Tibial nerve (tissue), 4 donors: Measurements from ENCODE around the gene COMMD6. TPM values are rescaled to one million over a fixed set of nuclear protein-coding genes. Genes with fewer than 3 reads are reported as not detected.
A peak's percentile ranks its signal among the peaks of the same experiment; 100 is the strongest.

ENCODE experiments used
- DNase-seq, 2 donors: peaks; one replicate each; pipeline ENCODE4 v3.0.0-alpha.2; 2019; ENCODE audit warnings: low spot score in 2 of 2
- H3K27ac ChIP-seq, 4 donors: fragments of 200-600 bp; sonication (generic) in 3 of 4; one replicate each; pipeline ENCODE4 v1.5.1; 2017 to 2019; ENCODE audit warnings: mild to moderate bottlenecking in 1 of 4
- H3K27me3 ChIP-seq, 2 donors: fragments of 200-600 bp; sonication (generic) in 1 of 2; one replicate each; pipeline versions ENCODE4 v1.5.1 to v1.6.0; 2017 to 2019
- H3K36me3 ChIP-seq, 3 donors: fragments of 200-600 bp; sonication (generic); one replicate each; pipeline ENCODE4 v1.5.1; 2018 to 2019
- H3K4me1 ChIP-seq, 4 donors: fragments of 200-600 bp; sonication (generic) in 3 of 4; one replicate each; pipeline ENCODE4 v1.5.1; 2017 to 2019
- H3K4me3 ChIP-seq, 4 donors: fragments of 200-600 bp; sonication (generic) in 3 of 4; one replicate each; pipeline ENCODE4 v1.5.1; 2017 to 2019; ENCODE audit warnings: mild to moderate bottlenecking in 1 of 4, moderate library complexity in 1 of 4
- H3K9me3 ChIP-seq, 4 donors: fragments of 200-600 bp; sonication (generic) in 3 of 4; one replicate each; pipeline ENCODE4 v1.5.1; 2017 to 2019
- CTCF ChIP-seq, 5 experiments: fragments of 200-600 bp in 3 of 5; fragments of 450-650 bp in 2 of 5; sonication (generic) in 3 of 5; IDR thresholded peaks; one replicate each; pipeline ENCODE4 v1.5.1; 2016 to 2019; ENCODE audit warnings: antibody characterized with exemption in 5 of 5, mild to moderate bottlenecking in 3 of 5, moderate library complexity in 2 of 5
- EP300 ChIP-seq, 2 donors: sonication (generic); formaldehyde crosslinking; IDR thresholded peaks; one replicate each; pipeline ENCODE4 v1.6.1; 2017; ENCODE audit warnings: antibody characterized with exemption in 2 of 2, mild to moderate bottlenecking in 1 of 2
- POLR2A ChIP-seq, 2 donors: fragments of 450-650 bp; IDR thresholded peaks; one replicate each; pipeline ENCODE4 v1.6.1; 2017; ENCODE audit warnings: antibody characterized with exemption in 2 of 2, mild to moderate bottlenecking in 2 of 2, moderate library complexity in 2 of 2
- WGBS, 2 donors: methylation state at CpG; one replicate each; pipeline ENCODE4 v1.1.5; 2018; 5-methylcytosine and 5-hydroxymethylcytosine counted together
- total RNA-seq, 4 donors: library from RNA; depleted of rRNA; stranded (reverse); fragments of >200 nt; gene quantifications; one replicate each; pipeline ENCODE4 v1.1.0, GENCODE V29; 2016

COMMD6 gene
- total RNA-seq, 4 donors from 2014 or later = 58.6 to 141 (median 83.5) TPM

GRCh38 chr13:75555836-75556235, 18.2 kb upstream of the COMMD6 start:
- H3K27ac ChIP-seq = no peak overlapping the region
- H3K4me3 ChIP-seq = no peak overlapping the region
- H3K36me3 ChIP-seq = peaks cover 0 to 22% (median 0%) of the 10 kb centered on the region in 3 donors
- no peak for DNase-seq
- TF ChIP-seq EP300 (IDR thresholded peaks at IDR 0.05) (no peak), POLR2A (IDR thresholded peaks at IDR 0.05) (no peak), CTCF (IDR thresholded peaks at IDR 0.05) (no peak)
- H3K9me3 ChIP-seq = no peaks in the 10 kb centered on the region
- H3K4me1 ChIP-seq = peaks cover 0 to 14% (median 3%) of the 10 kb centered on the region in 4 donors
- H3K27me3 ChIP-seq = no peaks in the 10 kb centered on the region
- WGBS, 2 donors = 70 to 72% methylated on average over 1 of the region's 1 CpG

- H3K27me3 ChIP-seq = no peaks in the 10 kb centered on the region
- no peak overlapping the region for H3K27ac ChIP-seq
- no peaks in the 10 kb centered on the region for H3K9me3 ChIP-seq
- H3K4me1 ChIP-seq = peaks cover 0 to 21% (median 5%) of the 10 kb centered on the region in 4 donors
- DNase-seq = no peak
- H3K36me3 ChIP-seq = peaks cover 0 to 22% (median 0%) of the 10 kb centered on the region in 3 donors
- TF ChIP-seq EP300 (IDR thresholded peaks at IDR 0.05) (no peak), POLR2A (IDR thresholded peaks at IDR 0.05) (no peak), CTCF (IDR thresholded peaks at IDR 0.05) (no peak)
- no peak overlapping the region for H3K4me3 ChIP-seq
- 94 to 98% methylated on average over 3 of the region's 3 CpGs for WGBS, 2 donors
Measured at GRCh38 chr13:75554981-75555380, 17.3 kb upstream of the COMMD6 start.

GRCh38 chr13:75554464-75554863, 16.8 kb upstream of the COMMD6 start:
- Histone ChIP-seq H3K9me3 (no peaks in the 10 kb centered on the region), H3K36me3 (peaks cover 0 to 22% (median 0%) of the 10 kb centered on the region in 3 donors), H3K27ac (no peak overlapping the region), H3K4me3 (no peak overlapping the region), H3K4me1 (peaks cover 0 to 21% (median 5%) of the 10 kb centered on the region in 4 donors), H3K27me3 (no peaks in the 10 kb centered on the region)
- WGBS, 2 donors = 95 to 100% methylated on average over 1 of the region's 1 CpG
- TF ChIP-seq CTCF (IDR thresholded peaks at IDR 0.05) (no peak), EP300 (IDR thresholded peaks at IDR 0.05) (no peak), POLR2A (IDR thresholded peaks at IDR 0.05) (no peak)
- no peak for DNase-seq

GRCh38 chr13:75550159-75550567, 12.5 kb upstream of the COMMD6 start:
- Histone ChIP-seq H3K36me3 (peaks cover 0 to 19% (median 0%) of the 10 kb centered on the region in 3 donors), H3K4me3 (peak overlapping the region; percentile 78 to 98 (median 82)), H3K4me1 (peaks cover 0 to 27% (median 7%) of the 10 kb centered on the region in 4 donors), H3K27me3 (no peaks in the 10 kb centered on the region), H3K27ac (peak overlapping the region; percentile 72 to 89 (median 84)), H3K9me3 (no peaks in the 10 kb centered on the region)
- TF ChIP-seq CTCF (IDR thresholded peaks at IDR 0.05) (no peak), EP300 (IDR thresholded peaks at IDR 0.05) (no peak), POLR2A (IDR thresholded peaks at IDR 0.05) (no peak)
- 2% methylated on average over 10 of the region's 10 CpGs for WGBS, 2 donors
- no peak for DNase-seq

GRCh38 chr13:75549262-75550158, 11.9 kb upstream of the COMMD6 start, which contains the start of gene UCHL3:
Gene UCHL3, plus strand, starts transcription at chr13:75549791. Its CDS starts 30 bp downstream, at chr13:75549821.
- TF ChIP-seq CTCF (IDR thresholded peaks at IDR 0.05) (peak; percentile 80 to 93 (median 91)), POLR2A (IDR thresholded peaks at IDR 0.05) (peak in 1 of 2 donors; percentile 21), EP300 (IDR thresholded peaks at IDR 0.05) (peak; percentile 71 to 84)
- Histone ChIP-seq H3K36me3 (peaks cover 0 to 13% (median 0%) of the 10 kb centered on the region in 3 donors), H3K9me3 (no peaks in the 10 kb centered on the region), H3K27me3 (no peaks in the 10 kb centered on the region), H3K4me3 (peak within 1 kb of the TSS; percentile 78 to 98 (median 82)), H3K4me1 (peaks cover 0 to 27% (median 7%) of the 10 kb centered on the region in 4 donors), H3K27ac (peak within 1 kb of the TSS; percentile 72 to 89 (median 84))
- peak; percentile 87 to 94 for DNase-seq
- WGBS, 2 donors = 1 to 2% methylated on average over 60 to 68 of the region's 74 CpGs
